ENCODE measurements around the gene SLC47A1.
"Not testable (repeated sequence)": the region's sequence is repeated elsewhere in the genome, so short reads cannot be mapped to it uniquely, and the experiment has no call there.

Gene SLC47A1, protein sequence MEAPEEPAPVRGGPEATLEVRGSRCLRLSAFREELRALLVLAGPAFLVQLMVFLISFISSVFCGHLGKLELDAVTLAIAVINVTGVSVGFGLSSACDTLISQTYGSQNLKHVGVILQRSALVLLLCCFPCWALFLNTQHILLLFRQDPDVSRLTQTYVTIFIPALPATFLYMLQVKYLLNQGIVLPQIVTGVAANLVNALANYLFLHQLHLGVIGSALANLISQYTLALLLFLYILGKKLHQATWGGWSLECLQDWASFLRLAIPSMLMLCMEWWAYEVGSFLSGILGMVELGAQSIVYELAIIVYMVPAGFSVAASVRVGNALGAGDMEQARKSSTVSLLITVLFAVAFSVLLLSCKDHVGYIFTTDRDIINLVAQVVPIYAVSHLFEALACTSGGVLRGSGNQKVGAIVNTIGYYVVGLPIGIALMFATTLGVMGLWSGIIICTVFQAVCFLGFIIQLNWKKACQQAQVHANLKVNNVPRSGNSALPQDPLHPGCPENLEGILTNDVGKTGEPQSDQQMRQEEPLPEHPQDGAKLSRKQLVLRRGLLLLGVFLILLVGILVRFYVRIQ

DNA sequence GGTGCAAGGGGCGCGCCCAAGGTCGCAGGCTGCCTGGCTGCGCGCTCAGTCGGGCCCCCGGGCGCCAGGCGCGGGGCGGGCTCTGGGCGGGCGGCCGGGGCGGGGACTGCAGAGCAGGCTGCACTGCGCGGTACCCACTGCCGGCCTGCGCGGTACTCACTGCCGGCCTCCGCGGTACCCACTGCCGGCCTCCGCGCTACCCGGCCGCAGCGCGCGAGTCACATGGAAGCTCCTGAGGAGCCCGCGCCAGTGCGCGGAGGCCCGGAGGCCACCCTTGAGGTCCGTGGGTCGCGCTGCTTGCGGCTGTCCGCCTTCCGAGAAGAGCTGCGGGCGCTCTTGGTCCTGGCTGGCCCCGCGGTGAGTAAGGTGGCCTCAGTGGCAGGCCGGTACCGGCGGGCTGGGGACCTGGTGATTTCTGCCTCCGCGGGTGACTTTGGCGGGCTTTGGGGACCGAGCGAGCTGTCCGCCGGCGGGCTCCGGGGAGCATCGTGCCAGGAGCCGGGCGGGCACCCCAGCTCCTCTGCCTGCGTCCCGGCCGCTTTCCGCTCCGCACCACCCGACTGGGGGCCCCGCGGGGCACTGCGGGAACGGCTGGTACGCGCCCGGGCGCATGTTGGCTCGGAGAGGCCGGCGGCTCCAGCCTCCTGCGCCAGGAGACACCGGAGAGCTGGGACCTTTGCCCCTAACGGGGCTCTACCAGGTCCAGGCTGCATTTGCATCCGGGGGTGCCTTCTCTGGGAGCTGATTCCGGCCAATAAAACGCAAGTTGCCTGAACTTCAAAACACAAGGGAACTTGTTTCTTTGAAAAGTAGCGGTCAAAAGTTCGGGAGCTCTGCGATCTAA lies at the start of gene SLC47A1:
Gene SLC47A1, plus strand, starts transcription at position 137 of the 844 bp plus-strand sequence. Its CDS starts 86 bp downstream, at position 223.
- DNase-seq: no peak

DNA sequence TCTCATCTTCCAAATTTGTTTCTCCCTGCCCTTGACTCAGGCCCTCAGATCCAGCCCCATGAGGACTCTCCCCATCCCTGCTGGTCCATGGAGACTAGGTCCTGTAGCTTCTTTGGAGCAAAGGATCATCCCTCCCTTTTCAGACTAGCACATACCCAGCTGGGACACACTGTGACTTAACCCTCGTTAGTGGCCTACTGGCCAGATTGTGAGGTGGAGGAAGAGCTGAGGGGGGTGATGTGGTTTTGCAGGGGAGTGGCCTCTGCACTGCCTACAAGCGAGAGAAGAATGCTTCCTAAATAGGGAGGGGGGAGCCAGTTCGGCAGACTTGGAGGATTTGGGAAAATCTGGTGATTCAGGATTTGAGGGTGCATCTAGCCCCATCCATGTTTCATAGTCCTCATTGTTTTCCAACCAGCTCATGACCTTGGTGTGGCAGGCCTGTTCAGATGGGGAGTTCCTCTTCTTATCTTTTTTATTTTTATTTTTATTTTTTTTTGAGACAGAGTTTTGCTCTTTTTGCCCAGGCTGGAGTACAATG lies 47.8 kb upstream of the SLC47A1 start:
- no peak for DNase-seq

DNA sequence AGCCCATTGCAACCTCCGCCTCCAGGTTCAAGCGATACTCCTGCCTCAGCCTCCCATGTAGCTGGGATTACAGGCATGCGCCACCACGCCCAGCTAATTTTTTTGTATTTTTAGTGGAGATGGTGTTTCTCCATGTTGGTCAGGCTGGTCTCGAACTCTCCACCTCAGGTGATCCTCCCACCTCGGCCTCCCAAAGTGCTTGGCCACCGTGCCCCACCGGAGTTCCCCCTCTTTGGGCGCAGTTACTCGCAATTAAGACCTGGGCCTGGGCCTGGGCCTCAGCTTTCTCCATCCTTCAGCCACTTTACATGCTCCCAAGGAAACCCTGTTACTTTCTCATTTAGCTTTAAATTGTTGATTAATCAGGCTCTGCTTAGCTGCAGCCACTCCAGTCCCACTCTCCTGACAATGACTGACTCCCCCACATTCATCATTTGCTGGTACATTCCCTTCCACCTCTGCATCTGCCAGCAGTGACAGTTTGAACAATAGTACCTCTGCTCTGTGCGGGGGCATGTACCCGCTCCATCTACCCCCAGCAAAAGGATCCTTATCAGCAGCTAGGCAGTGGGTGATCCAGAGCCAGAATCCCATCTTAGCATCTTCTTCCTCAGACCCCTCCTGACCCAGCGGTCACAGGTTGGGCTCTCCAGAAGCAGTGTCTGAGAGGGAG lies 47.2 kb upstream of the SLC47A1 start:
- DNase-seq: no peak

DNA sequence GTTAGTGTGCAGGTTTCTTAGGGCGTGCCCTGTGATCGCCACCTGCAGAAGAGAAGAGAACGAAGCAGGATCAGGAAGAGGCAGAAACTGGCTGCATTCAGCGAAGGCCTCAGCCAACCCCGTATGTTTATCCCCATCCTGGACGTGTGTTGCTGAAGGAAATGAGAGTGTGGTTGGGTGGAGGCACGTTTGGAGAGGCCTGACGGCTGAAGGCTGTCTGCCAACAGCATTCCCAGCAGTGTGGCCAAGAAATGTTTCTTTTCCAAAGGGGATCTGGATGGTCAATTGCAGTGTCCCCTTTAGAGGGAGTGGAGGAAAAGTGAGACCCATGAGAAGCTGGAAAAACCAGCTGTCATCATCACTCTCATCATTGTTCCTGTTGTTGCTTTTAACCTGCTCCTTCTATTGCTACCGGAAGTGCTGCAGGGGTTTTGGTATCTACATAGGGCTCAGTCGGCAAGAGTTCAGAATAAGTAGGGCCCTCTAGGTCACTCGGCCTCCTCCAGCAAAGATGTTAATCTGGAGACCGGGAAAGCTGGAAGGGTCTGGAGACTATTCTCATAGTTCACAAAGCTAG lies 46.5 kb upstream of the SLC47A1 start:
- DNase-seq: no peak

DNA sequence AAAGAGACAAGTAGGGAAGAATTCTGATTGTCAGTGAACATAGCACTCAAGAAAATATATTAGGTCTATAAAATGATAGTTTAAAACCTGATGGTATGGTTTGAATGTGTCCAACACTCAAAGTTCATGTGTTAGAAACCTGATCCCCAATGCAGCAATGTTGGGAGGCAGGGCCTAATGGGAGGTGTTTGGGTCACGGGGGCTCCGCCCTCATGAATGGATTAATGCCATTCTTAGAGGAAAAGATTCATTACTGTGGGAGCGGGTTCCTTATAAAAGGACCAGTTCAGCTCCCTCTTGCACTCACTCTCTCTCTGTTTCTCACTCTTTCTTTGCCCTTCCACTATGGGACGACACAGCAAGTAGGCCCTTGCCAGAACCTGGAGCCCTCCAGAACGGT lies 41.5 kb upstream of the SLC47A1 start:
- DNase-seq: no peak

DNA sequence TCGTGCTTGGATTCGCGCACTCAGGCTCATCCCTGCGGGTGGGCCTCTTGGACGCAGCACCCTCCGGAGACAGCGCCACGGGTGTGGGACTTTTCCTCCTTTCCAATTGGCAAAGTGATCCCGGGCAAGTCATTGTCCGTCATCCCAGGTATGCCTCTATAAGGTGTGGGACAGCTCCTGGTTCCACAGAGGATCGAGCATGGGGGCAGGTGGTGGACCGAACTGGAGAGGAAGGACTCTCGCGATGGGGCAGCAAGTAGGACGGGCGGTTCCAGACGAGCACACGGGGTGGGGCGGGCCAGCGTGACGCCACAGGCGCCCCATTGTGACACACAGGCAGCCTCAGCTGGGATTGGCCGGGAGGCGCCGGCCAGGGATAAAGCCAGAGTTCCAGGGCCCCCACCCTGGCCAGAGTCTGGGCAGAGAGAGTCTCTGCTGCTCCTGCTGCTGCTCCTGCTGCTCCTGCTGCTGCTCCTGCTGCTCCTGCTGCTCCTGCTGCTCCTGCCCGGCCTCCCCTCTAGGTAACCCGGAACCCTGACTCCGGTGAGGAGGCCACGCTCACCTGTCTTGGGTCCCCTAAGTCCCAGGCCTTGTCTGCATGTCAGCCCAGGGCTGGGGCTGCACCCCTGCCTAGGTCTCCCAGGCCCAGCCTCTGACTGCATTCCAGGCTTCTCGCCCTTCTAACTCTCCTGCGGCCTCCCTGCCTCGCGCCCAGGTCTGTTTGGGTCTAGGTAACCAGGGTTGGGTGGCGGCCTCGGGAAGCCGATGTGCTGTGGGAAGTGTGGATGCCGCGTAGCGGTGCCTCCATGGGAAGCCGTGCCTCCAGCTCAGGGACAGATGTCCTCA lies 38.5 kb upstream of the SLC47A1 start:
- no peak for DNase-seq

DNA sequence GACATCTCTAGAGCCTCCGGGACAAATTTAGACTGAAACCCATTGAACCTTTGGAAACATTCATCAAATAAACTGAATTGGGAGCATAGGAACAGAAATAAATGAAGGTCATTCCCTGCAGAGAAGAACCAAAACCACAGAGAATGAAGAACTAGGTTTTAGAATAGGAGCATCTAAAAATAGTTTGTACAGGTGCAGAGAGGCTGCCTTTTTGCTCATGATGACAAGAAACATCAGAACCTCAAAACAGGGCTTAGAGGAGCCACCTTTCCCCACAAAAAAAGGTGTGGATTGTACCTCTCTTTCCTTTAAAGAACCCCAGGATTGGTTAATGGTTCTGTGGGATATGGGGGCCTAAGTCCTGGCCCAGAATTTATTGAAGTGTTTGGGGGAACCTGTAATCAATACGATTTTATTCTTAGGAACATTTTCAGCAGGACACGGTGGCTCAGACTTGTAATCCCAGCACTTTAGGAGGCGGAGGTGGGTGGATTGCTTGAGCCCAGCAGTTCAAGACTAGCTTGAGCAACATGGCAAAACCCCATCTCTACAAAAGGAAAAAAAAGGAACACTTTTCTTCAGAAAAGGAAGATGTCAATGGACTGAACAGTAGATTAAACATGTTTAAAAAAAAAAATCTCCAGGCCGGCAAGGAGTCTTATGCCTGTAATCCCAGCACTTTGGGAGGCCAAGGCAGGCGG lies 37.7 kb upstream of the SLC47A1 start:
- no peak for DNase-seq

DNA sequence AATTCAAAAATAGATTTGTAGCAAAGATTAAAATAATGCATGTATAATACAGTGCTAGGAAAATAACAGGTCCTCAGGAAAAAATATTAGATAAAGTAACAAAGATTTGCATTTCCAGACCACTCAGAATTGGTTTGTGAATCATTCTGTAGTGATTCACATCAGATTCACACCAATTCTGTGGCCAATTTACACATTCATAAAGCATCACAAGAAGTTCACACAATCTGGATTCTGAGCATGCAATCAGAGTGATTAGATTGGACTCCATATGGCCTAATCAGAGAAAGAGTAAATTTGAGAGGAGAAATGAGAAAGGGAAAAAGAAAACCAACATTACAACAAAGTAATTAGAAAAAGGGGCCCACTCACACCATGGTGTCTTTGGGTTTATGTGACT lies 36.0 kb upstream of the SLC47A1 start:
- no peak for DNase-seq

DNA sequence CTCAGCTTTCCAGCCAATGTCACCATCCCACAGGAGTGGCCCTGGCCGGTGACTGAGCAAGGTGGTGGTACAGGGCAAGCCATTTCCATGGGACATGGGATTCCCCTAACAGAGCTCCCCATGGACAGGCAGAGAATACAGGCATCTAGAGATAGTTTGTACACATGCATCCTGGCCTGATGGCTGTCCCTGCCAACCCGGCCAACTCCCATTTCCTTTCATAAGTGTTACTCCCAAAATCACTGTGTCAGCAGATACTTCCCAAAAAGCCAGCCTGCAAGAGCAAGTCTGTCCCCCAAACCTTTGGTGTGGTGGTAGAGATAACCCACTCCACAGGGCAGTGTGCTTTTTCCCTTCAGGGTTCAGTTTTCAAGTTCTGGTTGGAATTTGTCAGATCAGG lies 32.4 kb upstream of the SLC47A1 start:
- DNase-seq: no peak

DNA sequence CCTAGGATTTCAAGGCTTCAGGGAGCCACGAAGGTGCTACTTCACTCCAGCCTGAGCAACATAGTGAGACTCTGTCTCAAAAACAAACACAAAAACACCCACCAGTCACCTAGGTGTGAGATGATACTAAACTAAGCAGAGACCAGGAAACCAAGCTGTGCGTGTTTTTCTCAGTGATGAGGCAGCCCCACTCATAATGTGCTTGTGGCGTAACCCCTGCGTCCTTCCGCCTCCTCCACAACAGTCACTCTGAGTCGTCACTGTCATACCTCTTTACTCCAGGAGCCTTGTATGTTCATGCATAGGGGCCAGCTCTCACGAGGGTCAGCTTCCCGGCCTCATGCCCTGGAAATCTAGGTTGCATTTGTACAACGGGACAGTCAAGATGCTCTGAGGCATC lies 31.1 kb upstream of the SLC47A1 start:
- DNase-seq: no peak

DNA sequence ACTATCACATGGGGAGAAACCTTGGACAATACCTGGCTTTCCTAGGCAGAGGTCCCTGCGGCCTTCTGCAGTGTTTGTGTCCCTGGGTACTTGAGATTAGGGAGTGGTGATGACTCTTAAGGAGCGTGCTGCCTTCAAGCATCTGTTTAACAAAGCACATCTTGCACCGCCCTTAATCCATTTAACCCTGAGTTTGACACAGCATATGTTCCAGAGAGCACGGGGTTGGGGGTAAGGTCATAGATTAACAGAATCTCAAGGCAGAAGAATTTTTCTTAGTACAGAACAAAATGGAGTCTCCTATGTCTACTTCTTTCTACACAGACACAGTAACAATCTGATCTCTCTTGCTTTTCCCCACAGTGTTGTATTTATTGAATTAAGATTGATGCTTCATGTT lies 28.1 kb upstream of the SLC47A1 start:
- DNase-seq: not testable (repeated sequence)

DNA sequence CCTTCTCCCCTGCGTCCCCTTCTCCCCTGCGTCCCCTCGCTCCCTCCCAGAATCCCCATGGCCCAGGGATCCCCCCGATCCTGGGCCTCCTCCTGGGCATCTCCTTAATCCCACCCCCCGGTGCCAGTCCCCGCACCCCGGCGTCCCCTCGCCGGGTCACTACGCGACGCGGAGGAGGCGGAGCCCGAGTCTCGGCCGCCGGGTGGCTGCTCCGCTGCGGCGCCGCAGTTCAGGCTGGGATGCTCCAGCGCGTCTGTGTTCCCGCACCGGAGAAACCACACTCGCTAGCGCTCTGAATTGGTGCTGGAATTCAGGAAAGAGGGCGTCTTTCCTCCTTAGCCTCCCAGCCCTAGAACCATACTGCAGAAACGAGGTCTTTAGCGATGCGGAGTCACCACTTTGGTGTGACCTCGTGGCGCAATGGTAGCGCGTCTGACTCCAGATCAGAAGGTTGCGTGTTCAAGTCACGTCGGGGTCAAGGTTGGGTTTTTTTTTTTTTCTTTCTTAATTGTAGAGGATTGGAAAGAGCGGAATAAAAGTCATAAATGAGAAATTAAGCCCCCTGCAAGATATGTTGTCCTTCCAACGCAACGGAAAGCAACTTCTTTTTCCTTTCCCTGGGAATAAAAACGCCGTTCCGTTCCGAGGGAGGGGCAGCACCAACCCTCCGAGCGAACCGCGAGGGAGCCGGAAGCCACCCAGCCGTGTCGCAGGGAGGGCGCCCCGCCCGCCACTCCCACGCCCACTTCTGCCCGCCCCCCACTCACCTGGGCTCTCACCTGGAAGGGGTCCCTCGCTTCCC lies 25.7 kb upstream of the SLC47A1 start:
- DNase-seq: peak; percentile 83

DNA sequence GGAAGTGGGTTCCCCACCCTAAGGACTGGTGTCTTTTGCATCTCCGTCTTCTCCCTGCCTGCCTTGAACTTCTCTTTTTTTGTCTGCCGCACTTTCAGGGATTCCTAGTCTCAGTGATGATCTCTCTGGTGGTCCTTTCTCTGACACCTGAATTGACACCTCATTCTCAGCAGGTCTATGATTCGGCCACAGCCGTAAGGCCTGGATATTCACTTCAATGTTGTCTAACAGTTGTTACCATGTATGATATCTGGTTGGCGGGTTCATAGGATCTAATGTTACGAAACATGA lies 25.1 kb upstream of the SLC47A1 start:
- no peak for DNase-seq

DNA sequence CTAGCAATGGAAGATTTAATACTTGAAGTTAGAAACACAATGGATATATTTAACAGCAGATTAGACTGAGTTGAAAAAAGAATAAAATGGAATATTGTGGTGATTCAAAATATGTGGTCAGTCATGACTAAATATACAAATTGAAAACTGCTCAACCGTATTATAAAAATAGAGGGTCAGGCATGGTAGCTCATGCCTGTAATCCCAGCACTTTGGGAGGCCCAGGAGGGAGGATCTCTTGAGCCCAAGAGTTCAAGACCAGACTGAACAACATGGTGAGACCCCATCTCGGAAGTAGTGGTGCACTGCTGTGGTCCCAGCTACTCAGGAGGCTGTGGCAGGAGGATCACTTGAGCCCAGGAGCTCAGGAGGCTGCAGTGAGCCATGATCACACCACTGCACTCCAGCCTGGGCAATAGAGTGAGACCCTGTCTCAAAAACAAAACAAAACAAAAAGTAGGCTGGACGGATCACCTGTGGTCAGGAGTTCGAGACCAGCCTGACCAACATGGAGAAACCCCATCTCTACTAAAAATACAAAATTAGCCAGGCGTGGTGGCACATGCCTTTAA lies 24.3 kb upstream of the SLC47A1 start:
- DNase-seq: not testable (repeated sequence)

DNA sequence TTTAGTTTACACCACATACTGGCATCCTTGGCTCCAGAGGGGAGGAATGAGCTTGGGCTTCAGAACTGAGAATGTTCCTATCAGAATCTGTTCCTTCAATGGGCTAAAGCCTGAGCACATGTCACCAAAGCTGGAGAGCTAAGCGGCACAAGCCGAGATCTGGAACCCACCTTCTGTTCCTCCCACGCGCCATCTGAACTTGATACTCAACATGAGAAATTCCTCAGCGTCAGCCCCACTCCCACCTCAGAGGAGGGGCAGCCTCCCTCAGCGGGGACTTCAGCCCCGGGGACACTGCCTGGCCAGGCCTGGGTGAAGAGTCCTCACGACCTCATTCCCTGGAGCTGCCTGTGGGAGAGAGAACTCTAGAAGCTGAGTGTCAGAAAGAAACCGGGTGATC lies 22.8 kb upstream of the SLC47A1 start:
- no peak for DNase-seq

DNA sequence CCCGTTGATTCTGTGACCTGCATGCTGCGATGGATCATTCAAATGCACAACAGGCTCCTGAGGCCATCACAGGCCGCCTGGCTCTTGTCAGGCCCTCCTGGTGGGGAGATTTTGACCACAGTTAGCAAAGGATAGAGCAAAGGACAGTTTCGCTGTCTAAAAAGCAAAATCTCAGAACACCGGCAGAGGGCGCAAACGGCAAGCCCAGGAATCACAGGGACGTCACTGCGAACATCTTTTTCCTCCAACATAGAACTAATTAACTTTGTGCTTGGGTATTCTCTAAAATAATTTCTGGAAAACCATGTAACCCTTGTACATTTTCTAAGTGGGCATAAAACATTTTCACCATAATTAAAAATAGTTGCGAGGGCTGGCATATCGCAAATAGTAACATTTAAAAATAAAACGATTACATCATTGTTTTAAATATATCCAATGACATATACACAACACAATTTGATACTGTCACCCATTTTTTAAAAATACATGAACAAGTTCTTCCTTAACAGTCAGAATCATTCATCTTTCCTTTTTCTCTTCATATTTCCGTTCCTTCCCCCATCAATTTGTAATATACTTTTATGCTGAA lies 19.7 kb upstream of the SLC47A1 start:
- DNase-seq: peak; percentile 49

DNA sequence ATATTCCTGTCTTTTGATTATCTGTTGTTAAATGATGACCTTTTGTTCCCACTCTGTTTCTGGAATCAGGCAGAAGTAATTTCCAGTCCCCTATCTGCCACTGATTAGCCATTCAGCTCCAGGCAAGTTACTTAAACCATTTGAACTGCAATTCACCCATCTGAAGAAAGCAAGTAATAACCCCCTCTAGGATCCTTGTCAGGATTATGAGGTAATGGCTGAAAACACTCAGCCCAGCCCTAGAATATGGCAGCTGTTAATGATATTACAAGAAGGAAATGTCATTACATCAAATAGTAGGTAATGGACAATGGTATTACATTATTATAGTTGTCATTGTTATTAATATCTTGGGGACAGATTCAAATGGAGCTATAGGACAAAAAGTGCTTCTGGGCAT lies 16.0 kb upstream of the SLC47A1 start:
- DNase-seq: no peak

DNA sequence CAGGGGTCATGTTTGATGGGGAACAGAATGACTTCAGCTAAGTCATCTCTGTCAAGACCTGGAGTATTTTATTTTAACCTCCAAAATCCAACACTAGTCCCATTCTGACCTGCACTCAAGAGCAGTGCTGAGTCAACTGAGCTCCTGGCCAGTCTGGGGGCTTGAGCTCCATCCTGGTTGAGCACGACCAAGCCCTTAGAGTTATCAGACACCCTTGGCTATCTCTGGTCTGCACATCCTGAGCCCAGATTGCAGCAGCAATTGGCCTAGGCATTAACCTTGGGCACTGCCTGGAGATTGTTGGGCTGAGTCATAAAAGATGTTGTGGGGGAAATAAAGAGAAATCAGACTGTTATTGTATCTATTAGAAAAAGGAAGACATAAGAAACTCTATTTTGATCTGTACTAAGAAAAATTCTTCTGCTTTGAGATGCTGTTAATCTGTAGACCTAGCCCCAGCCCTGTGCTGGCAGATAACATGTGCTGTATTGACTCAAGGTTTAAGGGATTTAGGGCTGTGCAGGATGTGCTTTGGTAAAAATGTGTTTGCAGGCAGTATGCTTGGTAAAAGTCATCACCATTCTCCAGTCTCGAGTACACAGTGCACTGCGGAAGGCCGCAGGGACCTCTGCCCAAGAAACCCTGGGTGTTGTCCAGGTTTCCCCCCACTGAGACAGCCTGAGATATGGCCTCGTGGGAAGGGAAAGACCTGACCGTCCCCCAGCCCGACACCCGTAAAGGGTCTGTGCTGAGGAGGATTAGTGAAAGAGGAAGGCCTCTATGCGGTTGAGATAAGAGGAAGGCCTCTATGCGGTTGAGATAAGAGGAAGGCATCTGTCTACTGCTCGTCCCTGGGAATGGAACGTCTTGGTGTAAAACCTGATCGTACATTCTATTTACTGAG lies 14.0 kb upstream of the SLC47A1 start:
- DNase-seq: not testable (repeated sequence)

Data from activated CD4-positive, alpha-beta T cell treated with anti-CD3 and anti-CD28 coated beads for 1 hour (primary cell).